Measurements from ENCODE around the gene DGKI. TPM values are rescaled to one million over a fixed set of nuclear protein-coding genes. Genes with fewer than 3 reads are reported as not detected.

Gene DGKI
- total and polyA plus RNA-seq, 4 donors = 0.03 to 1.5 (median 0.33) TPM

DNA sequence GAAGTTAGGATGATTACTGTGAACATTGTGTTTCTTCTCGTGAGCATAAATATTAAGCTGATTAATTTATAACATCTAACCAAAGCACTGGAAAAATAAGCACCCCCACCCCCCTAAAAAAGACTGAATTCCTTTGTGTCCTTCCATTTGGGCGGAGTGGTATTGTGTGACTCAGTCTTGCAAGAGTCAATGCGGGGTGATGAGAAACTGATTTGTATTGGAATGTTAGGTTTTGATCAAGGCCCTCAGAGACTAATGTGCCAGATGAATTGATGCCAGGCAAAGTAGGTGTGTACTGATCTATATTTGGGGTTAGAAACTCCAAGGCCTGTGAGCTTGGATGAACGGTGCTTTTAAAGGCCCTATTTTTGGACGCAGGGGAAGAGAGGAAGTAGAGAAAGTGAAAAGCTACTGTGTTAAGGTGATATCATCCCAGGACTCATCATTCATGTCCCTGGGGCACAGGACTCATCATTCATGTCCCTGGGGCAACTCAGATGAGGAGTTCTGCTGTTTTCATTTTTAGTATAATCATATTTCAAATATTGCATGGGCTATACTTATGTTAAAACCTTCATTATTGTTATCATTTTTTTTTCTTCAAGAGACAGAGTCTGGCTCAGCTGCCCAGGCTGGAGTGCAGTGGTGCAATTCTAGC, 442.0 kb downstream of the DGKI start:
- Histone ChIP-seq H3K9me3 (ENCODE audit: control insufficient read depth in 4 of 4, insufficient read depth in 3 of 4, low read length in 3 of 4) (no peaks in the 10 kb centered on the region), H3K9ac (ENCODE audit: insufficient read depth in 1 of 2, low read length in 2 of 2) (no peak overlapping the region), H3K27ac (ENCODE audit: low read depth in 1 of 2, low read length in 1 of 2) (no peak overlapping the region), H3K36me3 (ENCODE audit: control insufficient read depth in 4 of 4, insufficient read depth in 4 of 4, low read length in 4 of 4) (no peaks in the 10 kb centered on the region), H3K4me1 (ENCODE audit: control insufficient read depth in 5 of 5, insufficient read depth in 5 of 5, low read length in 5 of 5) (no peaks in the 10 kb centered on the region), H3K27me3 (ENCODE audit: control insufficient read depth in 3 of 3, insufficient read depth in 3 of 3, low read length in 2 of 3) (no peaks in the 10 kb centered on the region), H3K4me3 (no peak overlapping the region)
- ATAC-seq (ENCODE audit: insufficient read depth, low FRiP score) (no peak), DNase-seq (no peak)
- TF ChIP-seq, protein P1, sequence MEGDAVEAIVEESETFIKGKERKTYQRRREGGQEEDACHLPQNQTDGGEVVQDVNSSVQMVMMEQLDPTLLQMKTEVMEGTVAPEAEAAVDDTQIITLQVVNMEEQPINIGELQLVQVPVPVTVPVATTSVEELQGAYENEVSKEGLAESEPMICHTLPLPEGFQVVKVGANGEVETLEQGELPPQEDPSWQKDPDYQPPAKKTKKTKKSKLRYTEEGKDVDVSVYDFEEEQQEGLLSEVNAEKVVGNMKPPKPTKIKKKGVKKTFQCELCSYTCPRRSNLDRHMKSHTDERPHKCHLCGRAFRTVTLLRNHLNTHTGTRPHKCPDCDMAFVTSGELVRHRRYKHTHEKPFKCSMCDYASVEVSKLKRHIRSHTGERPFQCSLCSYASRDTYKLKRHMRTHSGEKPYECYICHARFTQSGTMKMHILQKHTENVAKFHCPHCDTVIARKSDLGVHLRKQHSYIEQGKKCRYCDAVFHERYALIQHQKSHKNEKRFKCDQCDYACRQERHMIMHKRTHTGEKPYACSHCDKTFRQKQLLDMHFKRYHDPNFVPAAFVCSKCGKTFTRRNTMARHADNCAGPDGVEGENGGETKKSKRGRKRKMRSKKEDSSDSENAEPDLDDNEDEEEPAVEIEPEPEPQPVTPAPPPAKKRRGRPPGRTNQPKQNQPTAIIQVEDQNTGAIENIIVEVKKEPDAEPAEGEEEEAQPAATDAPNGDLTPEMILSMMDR (IDR thresholded peaks at IDR 0.05; ENCODE audit: control extremely low read depth, extremely low read depth) = no peak
- WGBS, 2 donors = 66% methylated on average over 5 of the region's 5 CpGs

DNA sequence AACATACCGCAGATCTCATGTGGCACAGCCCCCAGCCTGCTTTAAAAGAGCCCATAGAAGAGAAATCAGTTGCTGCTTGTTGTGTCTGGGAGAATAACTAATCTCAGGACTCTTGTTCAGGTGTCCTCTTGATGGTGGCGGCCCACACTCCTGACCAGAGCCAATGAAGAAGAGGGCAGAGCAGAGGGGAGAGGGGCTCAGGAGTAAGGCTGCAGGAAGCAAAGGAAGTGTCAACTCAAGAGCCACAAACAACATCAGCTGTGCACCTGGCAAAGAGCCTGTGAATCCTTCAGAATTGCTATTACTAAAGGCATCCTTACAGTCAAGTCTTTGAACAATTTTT, 443.4 kb downstream of the DGKI start:
- Histone ChIP-seq H3K9me3 (ENCODE audit: control insufficient read depth in 4 of 4, insufficient read depth in 3 of 4, low read length in 3 of 4) (no peaks in the 10 kb centered on the region), H3K27ac (ENCODE audit: low read depth in 1 of 2, low read length in 1 of 2) (no peak overlapping the region), H3K4me1 (ENCODE audit: control insufficient read depth in 5 of 5, insufficient read depth in 5 of 5, low read length in 5 of 5) (no peaks in the 10 kb centered on the region), H3K36me3 (ENCODE audit: control insufficient read depth in 4 of 4, insufficient read depth in 4 of 4, low read length in 4 of 4) (no peaks in the 10 kb centered on the region), H3K27me3 (ENCODE audit: control insufficient read depth in 3 of 3, insufficient read depth in 3 of 3, low read length in 2 of 3) (no peaks in the 10 kb centered on the region), H3K9ac (ENCODE audit: insufficient read depth in 1 of 2, low read length in 2 of 2) (no peak overlapping the region), H3K4me3 (no peak overlapping the region)
- DNase-seq (no peak), ATAC-seq (ENCODE audit: insufficient read depth, low FRiP score) (no peak)
- 61 to 70% methylated on average over 2 of the region's 2 CpGs for WGBS, 2 donors
- TF ChIP-seq, protein P1 (IDR thresholded peaks at IDR 0.05; ENCODE audit: control extremely low read depth, extremely low read depth) = no peak

DNA sequence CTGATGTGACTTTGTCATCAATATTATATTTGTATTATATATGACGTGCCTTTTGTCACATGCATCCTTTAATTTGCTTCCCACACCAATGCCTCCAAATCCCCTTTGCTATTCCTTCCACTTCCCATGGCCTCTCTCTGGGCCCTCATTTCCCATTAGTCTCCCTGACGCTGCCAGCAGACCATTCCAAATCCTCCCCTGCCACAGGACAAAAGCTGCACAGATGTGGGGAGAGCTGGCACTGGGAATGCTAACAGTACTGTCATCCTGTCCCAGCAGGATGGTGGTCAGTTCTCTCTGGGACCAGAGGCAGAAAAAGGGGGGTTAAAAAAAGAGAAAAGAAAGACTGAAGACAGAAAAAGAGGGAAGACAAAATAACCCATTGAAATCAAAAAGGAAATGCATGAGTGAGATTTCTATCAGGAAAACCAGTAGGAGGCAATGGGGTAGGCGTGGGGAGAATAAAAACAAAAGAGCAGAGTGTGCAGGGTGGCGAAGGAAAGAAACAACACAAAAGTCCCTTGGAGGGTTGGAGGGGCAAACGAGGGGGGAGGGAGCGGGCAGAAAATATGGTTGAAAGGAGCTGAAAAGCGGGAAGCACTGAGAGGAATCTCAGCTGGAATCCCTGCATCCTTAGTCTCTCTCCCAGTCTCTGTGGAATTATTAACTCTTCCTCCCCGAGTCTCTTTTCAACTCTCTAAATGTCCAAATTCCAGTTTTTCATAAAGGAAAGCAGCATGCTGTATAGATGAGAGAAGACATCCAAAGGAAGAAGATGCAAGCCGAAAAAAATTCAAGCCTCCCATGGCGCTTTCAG, 444.0 kb downstream of the DGKI start:
- H3K4me1 ChIP-seq (ENCODE audit: control insufficient read depth in 5 of 5, insufficient read depth in 5 of 5, low read length in 5 of 5) = no peaks in the 10 kb centered on the region
- no peaks in the 10 kb centered on the region for H3K27me3 ChIP-seq (ENCODE audit: control insufficient read depth in 3 of 3, insufficient read depth in 3 of 3, low read length in 2 of 3)
- H3K4me3 ChIP-seq = no peak overlapping the region
- no peak for ATAC-seq (ENCODE audit: insufficient read depth, low FRiP score)
- TF ChIP-seq, protein P1 (IDR thresholded peaks at IDR 0.05; ENCODE audit: control extremely low read depth, extremely low read depth) = no peak
- no peak overlapping the region for H3K9ac ChIP-seq (ENCODE audit: insufficient read depth in 1 of 2, low read length in 2 of 2)
- no peaks in the 10 kb centered on the region for H3K36me3 ChIP-seq (ENCODE audit: control insufficient read depth in 4 of 4, insufficient read depth in 4 of 4, low read length in 4 of 4)
- WGBS, 2 donors = 43 to 53% methylated on average over 10 of the region's 10 CpGs
- no peak overlapping the region for H3K27ac ChIP-seq (ENCODE audit: low read depth in 1 of 2, low read length in 1 of 2)
- no peaks in the 10 kb centered on the region for H3K9me3 ChIP-seq (ENCODE audit: control insufficient read depth in 4 of 4, insufficient read depth in 3 of 4, low read length in 3 of 4)
- DNase-seq = no peak

Data from lung (tissue), 12 donors.